Retinal pigment epithelial cell (primary cell): ENCODE measurements around the gene KIRREL1.
A peak's percentile ranks its signal among the peaks of the same experiment; 100 is the strongest.

ENCODE experiments used
- DNase-seq: peaks from one replicate; pipeline ENCODE4 v3.0.0-alpha.2; 2010; ENCODE audit warnings: low read depth
- H3K4me3 ChIP-seq: 2 replicates; pipeline ENCODE4 v1.5.1; 2011; ENCODE audit warnings: mild to moderate bottlenecking, low read length, control low read depth, moderate library complexity
- CTCF ChIP-seq: conservative IDR thresholded peaks from 2 replicates; pipeline ENCODE4 v1.5.1; 2011; ENCODE audit warnings: low read depth, low read length, control low read depth, inconsistent platforms

The KIRREL1 gene

GRCh38 chr1:158013840-158014730, 20.6 kb downstream of the KIRREL1 start:
- no peak for TF ChIP-seq CTCF
- H3K4me3 ChIP-seq, result no peak overlapping the region
- no peak for DNase-seq

- DNase-seq, result no peak
- no peak overlapping the region for H3K4me3 ChIP-seq
- TF ChIP-seq CTCF, result no peak
Observed at GRCh38 chr1:158014731-158015320, 21.4 kb downstream of the KIRREL1 start.

GRCh38 chr1:158016651-158017335, 23.3 kb downstream of the KIRREL1 start:
- no peak for DNase-seq
- no peak for TF ChIP-seq CTCF
- no peak overlapping the region for H3K4me3 ChIP-seq

GRCh38 chr1:158017800-158018595, 24.6 kb downstream of the KIRREL1 start:
- H3K4me3 ChIP-seq, result no peak overlapping the region
- no peak for TF ChIP-seq CTCF
- DNase-seq, result no peak

- peak; percentile 84 for DNase-seq
- no peak overlapping the region for H3K4me3 ChIP-seq
- no peak for TF ChIP-seq CTCF
Observed at GRCh38 chr1:158019171-158019868, 25.9 kb downstream of the KIRREL1 start.

- H3K4me3 ChIP-seq, result no peak overlapping the region
- no peak for TF ChIP-seq CTCF
- DNase-seq, result no peak
Observed at GRCh38 chr1:158020259-158020885, 26.9 kb downstream of the KIRREL1 start.
